Inflammatory macrophage (primary cell): ENCODE results near the gene GPX6.
"Not testable (repeated sequence)": the region's sequence is repeated elsewhere in the genome, so short reads cannot be mapped to it uniquely, and the experiment has no call there.

Source experiments
- DNase-seq, 2 donors: peaks; one replicate each; pipeline ENCODE4 v3.0.0-alpha.2; 2020 to 2022

Gene GPX6

DNA sequence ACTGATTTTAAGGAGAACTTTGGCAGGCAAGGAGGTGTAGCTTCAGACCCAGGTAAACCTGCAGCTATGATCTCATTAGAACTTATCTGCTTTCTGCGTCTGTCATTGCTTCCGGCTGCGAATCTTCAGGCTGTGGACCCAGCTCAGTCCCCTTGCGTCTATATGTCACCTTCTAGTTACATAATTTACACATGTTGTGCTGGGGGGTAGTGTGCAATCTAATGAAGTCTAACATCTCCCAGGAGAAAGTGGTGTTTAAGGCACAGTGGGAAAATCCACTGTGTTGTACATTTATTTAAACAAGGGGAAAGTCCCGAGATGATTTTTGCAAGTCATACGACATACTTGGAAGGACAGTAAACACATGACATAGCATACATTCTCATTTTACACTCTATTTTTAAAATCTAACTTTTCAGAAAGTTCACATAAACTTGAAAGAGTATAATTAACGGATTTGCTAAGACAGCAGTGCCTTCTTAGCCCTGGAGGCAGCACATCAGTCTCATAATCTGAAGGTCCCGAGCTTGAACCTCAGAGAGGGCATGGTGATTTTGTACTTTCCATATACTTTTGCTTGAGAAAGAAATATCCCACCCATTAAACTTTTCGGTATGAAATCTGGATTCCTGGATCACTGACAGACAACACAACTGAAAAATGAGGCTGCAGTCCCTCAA is 35.2 kb downstream of the GPX6 start:
- no peak for DNase-seq

DNA sequence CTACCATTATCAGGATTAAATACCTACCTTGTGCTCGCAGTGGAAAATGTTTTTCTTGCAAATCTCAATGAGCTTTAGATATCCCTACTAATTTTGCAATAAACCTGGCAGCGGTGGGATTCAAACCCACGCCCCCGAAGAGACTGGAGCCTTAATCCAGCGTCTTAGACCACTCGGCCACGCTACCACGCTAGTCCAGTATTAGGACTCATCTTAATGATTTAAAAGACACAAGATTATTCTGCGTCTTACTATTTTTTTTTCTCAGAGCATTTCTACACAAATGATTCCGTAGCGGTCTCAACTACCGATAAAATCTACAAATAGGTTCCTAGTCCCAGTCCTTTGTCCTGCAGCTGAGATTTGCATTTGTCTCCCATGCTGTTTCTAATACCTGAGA is 37.1 kb downstream of the GPX6 start:
- DNase-seq, result no peak

DNA sequence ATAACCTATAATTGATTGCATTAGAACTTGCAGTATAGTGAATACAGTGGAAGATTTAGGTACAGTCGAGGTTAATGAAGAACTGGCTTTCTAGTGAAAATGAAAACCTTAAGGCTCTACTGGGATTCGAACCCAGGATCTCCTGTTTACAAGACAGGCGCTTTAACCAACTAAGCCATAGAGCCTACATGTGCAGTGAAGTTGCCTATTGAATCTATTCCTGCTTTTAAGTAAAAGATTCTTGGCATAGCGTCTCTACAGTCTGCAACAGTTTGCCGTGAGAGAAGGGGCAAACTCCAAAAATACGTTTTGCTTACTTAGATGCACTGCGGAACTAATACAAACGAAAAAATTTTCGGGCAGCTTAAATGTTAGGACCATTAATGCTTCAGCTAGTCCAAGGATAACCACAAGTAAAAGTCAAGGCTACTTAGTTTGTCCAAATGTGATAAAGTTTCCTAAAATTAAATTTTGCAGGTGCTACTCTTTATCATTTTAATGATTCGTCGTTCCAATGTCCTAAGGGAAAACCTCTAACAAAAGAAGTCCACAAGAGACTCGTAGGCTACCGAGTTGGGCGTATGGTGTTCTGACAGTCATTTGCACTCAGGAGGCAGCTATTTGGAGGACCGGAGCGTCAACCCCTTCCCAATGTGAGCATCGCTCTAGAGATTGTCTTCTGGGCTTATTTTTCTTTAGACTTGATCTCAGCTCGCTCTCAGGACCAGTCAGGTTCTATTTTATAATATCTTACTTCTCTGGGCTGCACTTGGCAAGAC is 41.0 kb downstream of the GPX6 start:
- peak; percentile 13 to 36 for DNase-seq

DNA sequence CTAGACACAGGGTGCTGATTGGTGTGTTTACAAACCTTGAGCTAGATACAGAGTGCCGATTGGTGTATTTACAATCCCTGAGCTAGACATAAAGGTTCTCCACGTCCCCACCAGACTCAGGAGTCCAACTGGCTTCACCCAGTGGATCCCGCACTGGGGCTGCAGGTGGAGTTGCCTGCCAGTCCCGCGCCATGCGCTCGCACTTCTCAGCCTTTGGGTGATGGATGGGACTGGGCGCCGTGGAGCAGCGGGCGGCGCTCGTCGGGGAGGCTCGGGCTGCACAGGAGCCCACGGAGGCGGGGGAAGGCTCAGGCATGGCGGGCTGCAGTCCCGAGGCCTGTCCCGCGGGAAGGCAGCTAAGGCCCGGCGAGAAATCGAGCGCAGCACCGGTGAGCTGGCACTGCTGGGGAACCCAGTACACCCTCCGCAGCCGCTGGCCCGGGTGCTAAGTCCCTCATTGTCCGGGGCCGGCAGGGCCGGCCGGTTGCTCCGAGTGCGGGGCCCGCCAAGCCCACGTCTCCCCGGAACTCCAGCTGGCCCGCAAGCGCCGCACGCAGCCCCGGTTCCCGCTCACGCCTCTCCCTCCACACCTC is 46.3 kb downstream of the GPX6 start:
- DNase-seq, result not testable (repeated sequence)

DNA sequence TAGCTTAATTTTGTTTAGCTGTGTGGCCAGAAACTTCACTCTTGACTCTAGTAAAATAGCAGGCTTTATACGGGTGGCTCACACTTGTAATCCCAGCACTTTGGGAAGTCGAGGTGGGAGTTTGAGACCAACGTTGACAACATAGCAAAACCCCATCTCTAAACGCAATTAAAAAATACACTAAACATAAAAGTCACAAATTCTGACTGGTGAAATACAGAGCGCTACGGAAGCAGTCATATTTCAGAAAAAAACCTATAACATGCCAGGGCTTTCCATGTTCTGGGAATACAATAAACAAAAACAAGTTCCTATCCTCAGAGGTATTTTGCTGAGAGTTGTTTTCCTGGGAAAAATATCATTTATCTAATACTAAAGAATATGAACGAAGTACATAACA is 47.5 kb downstream of the GPX6 start:
- no peak for DNase-seq

DNA sequence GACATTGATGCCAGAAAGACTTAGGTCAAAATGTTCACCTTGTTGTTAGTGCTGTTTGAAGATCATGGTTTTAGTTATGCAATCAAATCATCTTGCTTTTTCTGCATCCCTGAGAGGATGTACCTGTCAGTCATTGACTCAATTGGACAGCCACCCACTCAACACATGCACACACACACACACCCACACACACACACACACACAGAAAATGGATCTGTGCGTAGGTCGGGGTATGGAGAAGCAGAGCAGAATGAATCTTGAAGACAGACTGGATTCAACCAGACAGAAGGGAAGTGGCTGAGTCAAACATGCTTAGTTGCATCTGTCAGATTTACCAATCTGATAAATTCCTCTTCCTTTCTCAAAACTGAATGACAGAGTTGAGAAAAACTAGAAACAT is 53.2 kb downstream of the GPX6 start:
- peak in 1 of 2 donors; percentile 0 for DNase-seq

DNA sequence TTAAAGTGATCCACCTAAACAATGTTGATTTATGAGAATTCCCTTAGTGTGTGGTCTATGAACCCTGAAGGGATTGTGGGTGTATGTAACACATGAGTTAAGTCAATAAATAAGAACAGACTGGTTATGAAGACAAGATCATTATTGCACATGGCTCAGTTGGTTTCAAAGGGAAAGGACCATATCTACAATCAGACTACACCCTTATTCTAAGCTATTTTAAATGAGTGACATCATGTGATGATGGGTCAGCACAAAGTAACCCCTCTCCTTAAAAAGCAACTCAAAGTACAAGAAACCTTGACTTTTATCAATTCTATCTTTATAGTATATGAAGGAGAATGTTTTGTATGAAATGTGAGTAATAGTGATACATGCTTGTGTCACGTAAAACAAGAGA is 57.0 kb downstream of the GPX6 start:
- no peak for DNase-seq
